IPS-18a (cell line): ENCODE data around the gene SYNDIG1.

Source experiments
- H3K27ac ChIP-seq: one replicate; pipeline ENCODE4 v1.5.1; 2013; ENCODE audit warnings: low read length
- H3K27me3 ChIP-seq: one replicate; pipeline ENCODE4 v1.6.1; 2013; ENCODE audit warnings: mild to moderate bottlenecking, low read length; ENCODE audit not compliant: control insufficient read depth, insufficient read depth
- H3K36me3 ChIP-seq: one replicate; pipeline ENCODE4 v1.6.1; 2013; ENCODE audit warnings: low read depth, low read length; ENCODE audit not compliant: control insufficient read depth
- H3K4me1 ChIP-seq: one replicate; pipeline ENCODE4 v1.6.1; 2013; ENCODE audit warnings: low read depth, low read length; ENCODE audit not compliant: control insufficient read depth
- H3K4me3 ChIP-seq: one replicate; pipeline ENCODE4 v1.5.1; 2013; ENCODE audit warnings: low read length
- H3K9ac ChIP-seq: one replicate; pipeline ENCODE4 v1.6.1; 2013; ENCODE audit warnings: mild to moderate bottlenecking, low read length, moderate library complexity
- H3K9me3 ChIP-seq: one replicate; pipeline ENCODE4 v1.6.1; 2013; ENCODE audit warnings: low read depth, low read length; ENCODE audit not compliant: control insufficient read depth

The SYNDIG1 gene

GRCh38 chr20:24479106-24479505 lies 9.7 kb downstream of the SYNDIG1 start:
- H3K9me3 ChIP-seq, result no peaks in the 10 kb centered on the region
- H3K27me3 ChIP-seq, result peaks cover 5% of the 10 kb centered on the region
- no peaks in the 10 kb centered on the region for H3K36me3 ChIP-seq

GRCh38 chr20:24479595-24479994 lies 10.2 kb downstream of the SYNDIG1 start:
- H3K4me3 ChIP-seq, result no peak overlapping the region
- H3K4me1 ChIP-seq, result no peaks in the 10 kb centered on the region
- no peak overlapping the region for H3K27ac ChIP-seq
- no peak overlapping the region for H3K9ac ChIP-seq
- no peaks in the 10 kb centered on the region for H3K36me3 ChIP-seq
- no peaks in the 10 kb centered on the region for H3K27me3 ChIP-seq
- no peaks in the 10 kb centered on the region for H3K9me3 ChIP-seq

More at GRCh38 chr20:24479106-24479505, 9.7 kb downstream of the SYNDIG1 start:
- no peak overlapping the region for H3K4me3 ChIP-seq
- no peaks in the 10 kb centered on the region for H3K4me1 ChIP-seq
- H3K9ac ChIP-seq, result no peak overlapping the region
- no peak overlapping the region for H3K27ac ChIP-seq

GRCh38 chr20:24480509-24480908 lies 11.1 kb downstream of the SYNDIG1 start:
- Histone ChIP-seq H3K27ac (no peak overlapping the region), H3K9ac (no peak overlapping the region), H3K4me3 (no peak overlapping the region), H3K36me3 (no peaks in the 10 kb centered on the region), H3K4me1 (peaks cover 6% of the 10 kb centered on the region), H3K9me3 (no peaks in the 10 kb centered on the region), H3K27me3 (no peaks in the 10 kb centered on the region)

- no peak overlapping the region for H3K9ac ChIP-seq
- no peak overlapping the region for H3K27ac ChIP-seq
- peaks cover 6% of the 10 kb centered on the region for H3K4me1 ChIP-seq
- no peaks in the 10 kb centered on the region for H3K36me3 ChIP-seq
- no peak overlapping the region for H3K4me3 ChIP-seq
- no peaks in the 10 kb centered on the region for H3K27me3 ChIP-seq
- H3K9me3 ChIP-seq, result no peaks in the 10 kb centered on the region
Measured at GRCh38 chr20:24481173-24481572, 11.7 kb downstream of the SYNDIG1 start.

GRCh38 chr20:24483435-24484080 lies 14.1 kb downstream of the SYNDIG1 start:
- Histone ChIP-seq H3K4me1 (peaks cover 6% of the 10 kb centered on the region), H3K27me3 (no peaks in the 10 kb centered on the region), H3K36me3 (peaks cover 8% of the 10 kb centered on the region), H3K27ac (no peak overlapping the region), H3K9me3 (no peaks in the 10 kb centered on the region), H3K4me3 (no peak overlapping the region), H3K9ac (no peak overlapping the region)

GRCh38 chr20:24484081-24484450 lies 14.6 kb downstream of the SYNDIG1 start:
- Histone ChIP-seq H3K9ac (no peak overlapping the region), H3K27me3 (no peaks in the 10 kb centered on the region), H3K27ac (no peak overlapping the region), H3K4me1 (peaks cover 6% of the 10 kb centered on the region), H3K4me3 (no peak overlapping the region), H3K36me3 (peaks cover 13% of the 10 kb centered on the region), H3K9me3 (no peaks in the 10 kb centered on the region)

GRCh38 chr20:24485981-24486380 lies 16.6 kb downstream of the SYNDIG1 start:
- H3K36me3 ChIP-seq, result peaks cover 17% of the 10 kb centered on the region
- H3K9ac ChIP-seq, result no peak overlapping the region
- no peak overlapping the region for H3K27ac ChIP-seq
- H3K4me3 ChIP-seq, result no peak overlapping the region
- no peaks in the 10 kb centered on the region for H3K9me3 ChIP-seq
- H3K27me3 ChIP-seq, result no peaks in the 10 kb centered on the region
- peaks cover 6% of the 10 kb centered on the region for H3K4me1 ChIP-seq

GRCh38 chr20:24487240-24487639 lies 17.8 kb downstream of the SYNDIG1 start:
- Histone ChIP-seq H3K9me3 (no peaks in the 10 kb centered on the region), H3K4me1 (peaks cover 19% of the 10 kb centered on the region), H3K9ac (no peak overlapping the region), H3K4me3 (no peak overlapping the region), H3K27me3 (no peaks in the 10 kb centered on the region), H3K36me3 (peaks cover 17% of the 10 kb centered on the region), H3K27ac (no peak overlapping the region)

- peaks cover 17% of the 10 kb centered on the region for H3K36me3 ChIP-seq
- H3K27me3 ChIP-seq, result no peaks in the 10 kb centered on the region
- no peaks in the 10 kb centered on the region for H3K9me3 ChIP-seq
- H3K27ac ChIP-seq, result no peak overlapping the region
- peaks cover 23% of the 10 kb centered on the region for H3K4me1 ChIP-seq
- no peak overlapping the region for H3K4me3 ChIP-seq
- no peak overlapping the region for H3K9ac ChIP-seq
Measured at GRCh38 chr20:24487648-24488047, 18.2 kb downstream of the SYNDIG1 start.

GRCh38 chr20:24488064-24488799 lies 18.8 kb downstream of the SYNDIG1 start:
- H3K27me3 ChIP-seq, result no peaks in the 10 kb centered on the region
- H3K36me3 ChIP-seq, result peaks cover 17% of the 10 kb centered on the region
- no peak overlapping the region for H3K9ac ChIP-seq
- H3K9me3 ChIP-seq, result no peaks in the 10 kb centered on the region
- H3K4me1 ChIP-seq, result peaks cover 28% of the 10 kb centered on the region
- H3K4me3 ChIP-seq, result no peak overlapping the region
- H3K27ac ChIP-seq, result no peak overlapping the region

GRCh38 chr20:24488800-24489175 lies 19.4 kb downstream of the SYNDIG1 start:
- Histone ChIP-seq H3K27me3 (no peaks in the 10 kb centered on the region), H3K9ac (no peak overlapping the region), H3K4me1 (peaks cover 32% of the 10 kb centered on the region), H3K9me3 (no peaks in the 10 kb centered on the region), H3K27ac (no peak overlapping the region), H3K36me3 (peaks cover 17% of the 10 kb centered on the region), H3K4me3 (no peak overlapping the region)

- no peak overlapping the region for H3K27ac ChIP-seq
- no peaks in the 10 kb centered on the region for H3K9me3 ChIP-seq
- H3K36me3 ChIP-seq, result peaks cover 17% of the 10 kb centered on the region
- no peaks in the 10 kb centered on the region for H3K27me3 ChIP-seq
- H3K4me3 ChIP-seq, result no peak overlapping the region
- no peak overlapping the region for H3K9ac ChIP-seq
- H3K4me1 ChIP-seq, result peaks cover 32% of the 10 kb centered on the region
Measured at GRCh38 chr20:24489193-24489592, 19.8 kb downstream of the SYNDIG1 start.
